Measurements from ENCODE around the gene PAX5.

The PAX5 gene

GRCh38 chr9:37025071-37025822 is 8.8 kb downstream of the PAX5 start:
- Histone ChIP-seq H3K27me3 (ENCODE audit: control insufficient read depth, insufficient read depth, low read length, poor library complexity, severe bottlenecking) (peaks cover 100% of the 10 kb centered on the region), H3K4me3 (ENCODE audit: insufficient read depth, low read depth, low read length) (no peak overlapping the region), H3K9me3 (ENCODE audit: control insufficient read depth, low read length) (no peaks in the 10 kb centered on the region), H3K4me1 (ENCODE audit: control insufficient read depth, insufficient read depth, low read length) (peaks cover 40% of the 10 kb centered on the region), H3K36me3 (ENCODE audit: control insufficient read depth, insufficient read depth, low read length) (no peaks in the 10 kb centered on the region), H3K27ac (ENCODE audit: insufficient read depth, low read depth, low read length, poor library complexity, severe bottlenecking) (no peak overlapping the region)
- WGBS, 2 experiments: 11 to 12% methylated on average over 36 of the region's 36 CpGs

GRCh38 chr9:37017546-37017945 is 16.5 kb downstream of the PAX5 start:
- no peaks in the 10 kb centered on the region for H3K9me3 ChIP-seq (ENCODE audit: control insufficient read depth, low read length)
- peaks cover 46% of the 10 kb centered on the region for H3K27me3 ChIP-seq (ENCODE audit: control insufficient read depth, insufficient read depth, low read length, poor library complexity, severe bottlenecking)
- no peak overlapping the region for H3K27ac ChIP-seq (ENCODE audit: insufficient read depth, low read depth, low read length, poor library complexity, severe bottlenecking)
- 92 to 93% methylated on average over 8 of the region's 8 CpGs for WGBS, 2 experiments
- H3K36me3 ChIP-seq (ENCODE audit: control insufficient read depth, insufficient read depth, low read length): no peaks in the 10 kb centered on the region
- H3K4me3 ChIP-seq (ENCODE audit: insufficient read depth, low read depth, low read length): no peak overlapping the region
- H3K4me1 ChIP-seq (ENCODE audit: control insufficient read depth, insufficient read depth, low read length): no peaks in the 10 kb centered on the region

GRCh38 chr9:37011530-37011929 is 22.5 kb downstream of the PAX5 start:
- H3K27me3 ChIP-seq (ENCODE audit: control insufficient read depth, insufficient read depth, low read length, poor library complexity, severe bottlenecking): peaks cover 15% of the 10 kb centered on the region
- H3K4me1 ChIP-seq (ENCODE audit: control insufficient read depth, insufficient read depth, low read length): no peaks in the 10 kb centered on the region
- H3K4me3 ChIP-seq (ENCODE audit: insufficient read depth, low read depth, low read length): no peak overlapping the region
- no peaks in the 10 kb centered on the region for H3K9me3 ChIP-seq (ENCODE audit: control insufficient read depth, low read length)
- H3K36me3 ChIP-seq (ENCODE audit: control insufficient read depth, insufficient read depth, low read length): no peaks in the 10 kb centered on the region
- no peak overlapping the region for H3K27ac ChIP-seq (ENCODE audit: insufficient read depth, low read depth, low read length, poor library complexity, severe bottlenecking)
- 79 to 81% methylated on average over 3 of the region's 3 CpGs for WGBS, 2 experiments

GRCh38 chr9:37010976-37011375 is 23.1 kb downstream of the PAX5 start:
- Histone ChIP-seq H3K4me1 (ENCODE audit: control insufficient read depth, insufficient read depth, low read length) (no peaks in the 10 kb centered on the region), H3K9me3 (ENCODE audit: control insufficient read depth, low read length) (no peaks in the 10 kb centered on the region), H3K36me3 (ENCODE audit: control insufficient read depth, insufficient read depth, low read length) (no peaks in the 10 kb centered on the region), H3K4me3 (ENCODE audit: insufficient read depth, low read depth, low read length) (no peak overlapping the region), H3K27ac (ENCODE audit: insufficient read depth, low read depth, low read length, poor library complexity, severe bottlenecking) (no peak overlapping the region), H3K27me3 (ENCODE audit: control insufficient read depth, insufficient read depth, low read length, poor library complexity, severe bottlenecking) (peaks cover 16% of the 10 kb centered on the region)
- WGBS, 2 experiments: 93 to 96% methylated on average over 1 to 2 of the region's 2 CpGs

GRCh38 chr9:37010180-37010579 is 23.9 kb downstream of the PAX5 start:
- 77 to 86% methylated on average over 7 of the region's 7 CpGs for WGBS, 2 experiments
- H3K4me3 ChIP-seq (ENCODE audit: insufficient read depth, low read depth, low read length): no peak overlapping the region
- H3K36me3 ChIP-seq (ENCODE audit: control insufficient read depth, insufficient read depth, low read length): no peaks in the 10 kb centered on the region
- H3K27me3 ChIP-seq (ENCODE audit: control insufficient read depth, insufficient read depth, low read length, poor library complexity, severe bottlenecking): peaks cover 24% of the 10 kb centered on the region
- no peaks in the 10 kb centered on the region for H3K4me1 ChIP-seq (ENCODE audit: control insufficient read depth, insufficient read depth, low read length)
- H3K27ac ChIP-seq (ENCODE audit: insufficient read depth, low read depth, low read length, poor library complexity, severe bottlenecking): no peak overlapping the region
- no peaks in the 10 kb centered on the region for H3K9me3 ChIP-seq (ENCODE audit: control insufficient read depth, low read length)

GRCh38 chr9:37007295-37007694 is 26.8 kb downstream of the PAX5 start:
- Histone ChIP-seq H3K27me3 (ENCODE audit: control insufficient read depth, insufficient read depth, low read length, poor library complexity, severe bottlenecking) (peaks cover 50% of the 10 kb centered on the region), H3K4me3 (ENCODE audit: insufficient read depth, low read depth, low read length) (no peak overlapping the region), H3K4me1 (ENCODE audit: control insufficient read depth, insufficient read depth, low read length) (no peaks in the 10 kb centered on the region), H3K9me3 (ENCODE audit: control insufficient read depth, low read length) (no peaks in the 10 kb centered on the region), H3K36me3 (ENCODE audit: control insufficient read depth, insufficient read depth, low read length) (no peaks in the 10 kb centered on the region), H3K27ac (ENCODE audit: insufficient read depth, low read depth, low read length, poor library complexity, severe bottlenecking) (no peak overlapping the region)
- WGBS, 2 experiments: 88 to 89% methylated on average over 13 of the region's 13 CpGs

- peaks cover 62% of the 10 kb centered on the region for H3K27me3 ChIP-seq (ENCODE audit: control insufficient read depth, insufficient read depth, low read length, poor library complexity, severe bottlenecking)
- 90 to 92% methylated on average over 6 of the region's 6 CpGs for WGBS, 2 experiments
- H3K9me3 ChIP-seq (ENCODE audit: control insufficient read depth, low read length): no peaks in the 10 kb centered on the region
- no peaks in the 10 kb centered on the region for H3K36me3 ChIP-seq (ENCODE audit: control insufficient read depth, insufficient read depth, low read length)
- H3K27ac ChIP-seq (ENCODE audit: insufficient read depth, low read depth, low read length, poor library complexity, severe bottlenecking): no peak overlapping the region
- H3K4me1 ChIP-seq (ENCODE audit: control insufficient read depth, insufficient read depth, low read length): peaks cover 8% of the 10 kb centered on the region
- H3K4me3 ChIP-seq (ENCODE audit: insufficient read depth, low read depth, low read length): no peak overlapping the region
Observed at GRCh38 chr9:37005517-37006140, 28.4 kb downstream of the PAX5 start.

GRCh38 chr9:37004424-37004935 is 29.6 kb downstream of the PAX5 start:
- Histone ChIP-seq H3K27me3 (ENCODE audit: control insufficient read depth, insufficient read depth, low read length, poor library complexity, severe bottlenecking) (peaks cover 66% of the 10 kb centered on the region), H3K4me1 (ENCODE audit: control insufficient read depth, insufficient read depth, low read length) (peaks cover 8% of the 10 kb centered on the region), H3K36me3 (ENCODE audit: control insufficient read depth, insufficient read depth, low read length) (no peaks in the 10 kb centered on the region), H3K9me3 (ENCODE audit: control insufficient read depth, low read length) (no peaks in the 10 kb centered on the region), H3K27ac (ENCODE audit: insufficient read depth, low read depth, low read length, poor library complexity, severe bottlenecking) (no peak overlapping the region), H3K4me3 (ENCODE audit: insufficient read depth, low read depth, low read length) (no peak overlapping the region)
- 69 to 77% methylated on average over 4 to 5 of the region's 5 CpGs for WGBS, 2 experiments

GRCh38 chr9:37002413-37003217 is 31.5 kb downstream of the PAX5 start:
- Histone ChIP-seq H3K4me3 (ENCODE audit: insufficient read depth, low read depth, low read length) (peak overlapping the region; percentile 19), H3K27me3 (ENCODE audit: control insufficient read depth, insufficient read depth, low read length, poor library complexity, severe bottlenecking) (peaks cover 79% of the 10 kb centered on the region), H3K4me1 (ENCODE audit: control insufficient read depth, insufficient read depth, low read length) (peaks cover 11% of the 10 kb centered on the region), H3K9me3 (ENCODE audit: control insufficient read depth, low read length) (no peaks in the 10 kb centered on the region), H3K27ac (ENCODE audit: insufficient read depth, low read depth, low read length, poor library complexity, severe bottlenecking) (no peak overlapping the region), H3K36me3 (ENCODE audit: control insufficient read depth, insufficient read depth, low read length) (no peaks in the 10 kb centered on the region)
- WGBS, 2 experiments: 7 to 8% methylated on average over 62 of the region's 62 CpGs

GRCh38 chr9:37002036-37002412 is 32.0 kb downstream of the PAX5 start:
- H3K27me3 ChIP-seq (ENCODE audit: control insufficient read depth, insufficient read depth, low read length, poor library complexity, severe bottlenecking): peaks cover 79% of the 10 kb centered on the region
- H3K9me3 ChIP-seq (ENCODE audit: control insufficient read depth, low read length): no peaks in the 10 kb centered on the region
- H3K27ac ChIP-seq (ENCODE audit: insufficient read depth, low read depth, low read length, poor library complexity, severe bottlenecking): no peak overlapping the region
- 64 to 67% methylated on average over 11 of the region's 11 CpGs for WGBS, 2 experiments
- peaks cover 17% of the 10 kb centered on the region for H3K4me1 ChIP-seq (ENCODE audit: control insufficient read depth, insufficient read depth, low read length)
- no peak overlapping the region for H3K4me3 ChIP-seq (ENCODE audit: insufficient read depth, low read depth, low read length)
- no peaks in the 10 kb centered on the region for H3K36me3 ChIP-seq (ENCODE audit: control insufficient read depth, insufficient read depth, low read length)
